Measurements from ENCODE around the gene MTMR6. TPM values are rescaled to one million over a fixed set of nuclear protein-coding genes. Genes with fewer than 3 reads are reported as not detected.

Gene MTMR6
- total RNA-seq, 1 experiment from 2014 or later: 9.7 TPM

DNA sequence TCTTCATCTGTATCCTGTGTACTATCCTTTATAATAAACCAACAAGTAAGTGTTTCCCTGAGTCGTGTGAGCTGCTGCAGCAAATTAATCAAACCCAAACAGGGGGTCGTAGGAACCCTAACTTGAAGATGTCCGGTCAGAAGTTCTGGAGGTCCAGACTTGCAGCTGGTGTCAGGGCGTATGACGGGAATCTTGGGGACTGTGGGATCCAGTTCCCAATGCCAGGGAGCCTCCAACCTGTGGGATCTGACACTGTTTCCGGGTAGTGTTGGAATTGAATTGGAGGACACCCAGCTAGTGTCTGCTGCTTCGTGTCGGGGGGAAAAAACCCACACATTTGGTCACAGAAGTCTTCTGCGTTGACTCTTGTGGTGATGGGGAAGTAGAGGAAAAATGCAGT is 63.1 kb downstream of the MTMR6 start:
- H3K4me3 ChIP-seq (ENCODE audit: low read depth in 2 of 2, low read length in 2 of 2): no peak overlapping the region
- no peak overlapping the region for H3K27ac ChIP-seq (ENCODE audit: low read length)
- no peaks in the 10 kb centered on the region for H3K36me3 ChIP-seq (ENCODE audit: control insufficient read depth, insufficient read depth, low read length)
- no peaks in the 10 kb centered on the region for H3K9me3 ChIP-seq (ENCODE audit: control insufficient read depth, insufficient read depth, low read depth, low read length)
- TF ChIP-seq TCF7L2 (IDR thresholded peaks at IDR 0.05; ENCODE audit: low read depth, low read length) (no peak), POLR2AphosphoS5 (IDR thresholded peaks at IDR 0.05; ENCODE audit: low read depth, low read length) (no peak), SIN3A (IDR thresholded peaks at IDR 0.05; ENCODE audit: borderline replicate concordance, insufficient read depth, low read depth, low read length) (no peak)
- TF ChIP-seq, protein P1, sequence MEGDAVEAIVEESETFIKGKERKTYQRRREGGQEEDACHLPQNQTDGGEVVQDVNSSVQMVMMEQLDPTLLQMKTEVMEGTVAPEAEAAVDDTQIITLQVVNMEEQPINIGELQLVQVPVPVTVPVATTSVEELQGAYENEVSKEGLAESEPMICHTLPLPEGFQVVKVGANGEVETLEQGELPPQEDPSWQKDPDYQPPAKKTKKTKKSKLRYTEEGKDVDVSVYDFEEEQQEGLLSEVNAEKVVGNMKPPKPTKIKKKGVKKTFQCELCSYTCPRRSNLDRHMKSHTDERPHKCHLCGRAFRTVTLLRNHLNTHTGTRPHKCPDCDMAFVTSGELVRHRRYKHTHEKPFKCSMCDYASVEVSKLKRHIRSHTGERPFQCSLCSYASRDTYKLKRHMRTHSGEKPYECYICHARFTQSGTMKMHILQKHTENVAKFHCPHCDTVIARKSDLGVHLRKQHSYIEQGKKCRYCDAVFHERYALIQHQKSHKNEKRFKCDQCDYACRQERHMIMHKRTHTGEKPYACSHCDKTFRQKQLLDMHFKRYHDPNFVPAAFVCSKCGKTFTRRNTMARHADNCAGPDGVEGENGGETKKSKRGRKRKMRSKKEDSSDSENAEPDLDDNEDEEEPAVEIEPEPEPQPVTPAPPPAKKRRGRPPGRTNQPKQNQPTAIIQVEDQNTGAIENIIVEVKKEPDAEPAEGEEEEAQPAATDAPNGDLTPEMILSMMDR (IDR thresholded peaks at IDR 0.05): no peak
- TF ChIP-seq, protein P2, sequence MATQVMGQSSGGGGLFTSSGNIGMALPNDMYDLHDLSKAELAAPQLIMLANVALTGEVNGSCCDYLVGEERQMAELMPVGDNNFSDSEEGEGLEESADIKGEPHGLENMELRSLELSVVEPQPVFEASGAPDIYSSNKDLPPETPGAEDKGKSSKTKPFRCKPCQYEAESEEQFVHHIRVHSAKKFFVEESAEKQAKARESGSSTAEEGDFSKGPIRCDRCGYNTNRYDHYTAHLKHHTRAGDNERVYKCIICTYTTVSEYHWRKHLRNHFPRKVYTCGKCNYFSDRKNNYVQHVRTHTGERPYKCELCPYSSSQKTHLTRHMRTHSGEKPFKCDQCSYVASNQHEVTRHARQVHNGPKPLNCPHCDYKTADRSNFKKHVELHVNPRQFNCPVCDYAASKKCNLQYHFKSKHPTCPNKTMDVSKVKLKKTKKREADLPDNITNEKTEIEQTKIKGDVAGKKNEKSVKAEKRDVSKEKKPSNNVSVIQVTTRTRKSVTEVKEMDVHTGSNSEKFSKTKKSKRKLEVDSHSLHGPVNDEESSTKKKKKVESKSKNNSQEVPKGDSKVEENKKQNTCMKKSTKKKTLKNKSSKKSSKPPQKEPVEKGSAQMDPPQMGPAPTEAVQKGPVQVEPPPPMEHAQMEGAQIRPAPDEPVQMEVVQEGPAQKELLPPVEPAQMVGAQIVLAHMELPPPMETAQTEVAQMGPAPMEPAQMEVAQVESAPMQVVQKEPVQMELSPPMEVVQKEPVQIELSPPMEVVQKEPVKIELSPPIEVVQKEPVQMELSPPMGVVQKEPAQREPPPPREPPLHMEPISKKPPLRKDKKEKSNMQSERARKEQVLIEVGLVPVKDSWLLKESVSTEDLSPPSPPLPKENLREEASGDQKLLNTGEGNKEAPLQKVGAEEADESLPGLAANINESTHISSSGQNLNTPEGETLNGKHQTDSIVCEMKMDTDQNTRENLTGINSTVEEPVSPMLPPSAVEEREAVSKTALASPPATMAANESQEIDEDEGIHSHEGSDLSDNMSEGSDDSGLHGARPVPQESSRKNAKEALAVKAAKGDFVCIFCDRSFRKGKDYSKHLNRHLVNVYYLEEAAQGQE (IDR thresholded peaks at IDR 0.05; ENCODE audit: insufficient read depth in 1 of 2, low read depth in 2 of 2, low read length in 1 of 2): no peak
- ChIA-PET POLR2A (no interaction called here), CTCF (no interaction called here)
- no peaks in the 10 kb centered on the region for H3K4me1 ChIP-seq (ENCODE audit: control insufficient read depth, insufficient read depth, low read length)
- in situ Hi-C loops (cut with HindIII; ENCODE audit: low pct_unique_long_range_greater_than_20kb, low sequenced_read_pairs): no loop called here
- intact Hi-C loops (cut with micrococcal nuclease; ENCODE audit: unreplicated experiment): no loop called here
- DNase-seq (ENCODE audit: low read depth, low spot score) (no peak), ATAC-seq (no peak)
- no TSS peak for BruUV-seq (replicated peaks)
- H3K27me3 ChIP-seq (ENCODE audit: control insufficient read depth, insufficient read depth, low read length): peaks cover 4% of the 10 kb centered on the region

DNA sequence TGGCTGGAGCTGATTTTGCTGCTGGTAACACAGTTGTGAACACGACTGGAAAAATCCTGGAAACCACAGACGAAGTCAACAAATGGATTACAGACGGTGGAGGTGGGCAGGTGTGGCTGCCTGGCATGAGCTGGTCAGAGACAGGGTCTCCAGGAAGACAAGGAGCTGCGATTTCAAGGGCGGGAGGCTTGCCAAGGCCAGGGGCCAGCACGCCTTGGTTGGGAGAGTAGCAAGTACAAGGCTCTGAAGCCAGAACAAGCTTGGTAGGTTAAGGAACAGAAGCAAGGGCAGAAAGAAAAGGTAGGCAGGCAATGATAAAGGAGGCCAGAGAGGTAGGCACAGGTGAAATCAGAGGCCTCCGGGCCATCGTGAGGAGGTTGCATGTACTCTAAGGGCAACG is 64.5 kb downstream of the MTMR6 start:
- in situ Hi-C loops (cut with HindIII; ENCODE audit: low pct_unique_long_range_greater_than_20kb, low sequenced_read_pairs): no loop called here
- POLR2A ChIA-PET: no interaction called here
- no peak for DNase-seq (ENCODE audit: low read depth, low spot score)
- intact Hi-C loops (cut with micrococcal nuclease; ENCODE audit: unreplicated experiment): no loop called here
- H3K4me1 ChIP-seq (ENCODE audit: control insufficient read depth, insufficient read depth, low read length): no peaks in the 10 kb centered on the region
- H3K36me3 ChIP-seq (ENCODE audit: control insufficient read depth, insufficient read depth, low read length): no peaks in the 10 kb centered on the region
- TF ChIP-seq TCF7L2 (IDR thresholded peaks at IDR 0.05; ENCODE audit: low read depth, low read length) (no peak), SIN3A (IDR thresholded peaks at IDR 0.05; ENCODE audit: borderline replicate concordance, insufficient read depth, low read depth, low read length) (no peak), POLR2AphosphoS5 (IDR thresholded peaks at IDR 0.05; ENCODE audit: low read depth, low read length) (no peak)
- TF ChIP-seq, protein P2 (IDR thresholded peaks at IDR 0.05; ENCODE audit: insufficient read depth in 1 of 2, low read depth in 2 of 2, low read length in 1 of 2): no peak
- TF ChIP-seq, protein P1 (IDR thresholded peaks at IDR 0.05): no peak
- no peak overlapping the region for H3K27ac ChIP-seq (ENCODE audit: low read length)
- ATAC-seq: no peak
- no peaks in the 10 kb centered on the region for H3K9me3 ChIP-seq (ENCODE audit: control insufficient read depth, insufficient read depth, low read depth, low read length)
- peaks cover 2% of the 10 kb centered on the region for H3K27me3 ChIP-seq (ENCODE audit: control insufficient read depth, insufficient read depth, low read length)
- no peak overlapping the region for H3K4me3 ChIP-seq (ENCODE audit: low read depth in 2 of 2, low read length in 2 of 2)
- CTCF ChIA-PET: no interaction called here
- no TSS peak for BruUV-seq (replicated peaks)

Measured in Panc1 (cell line).